Kidney epithelial cell (primary cell): ENCODE data around the gene CUL3. TPM values are rescaled to one million over a fixed set of nuclear protein-coding genes. Genes with fewer than 3 reads are reported as not detected.

Experiments used
- DNase-seq: peaks from one replicate; pipeline ENCODE4 v3.0.0-alpha.2; 2010; ENCODE audit warnings: low read depth
- H3K27me3 ChIP-seq: 2 replicates; pipeline ENCODE4 v1.6.0; 2011; ENCODE audit warnings: low read length; ENCODE audit not compliant: control insufficient read depth, insufficient read depth
- H3K36me3 ChIP-seq: 2 replicates; pipeline ENCODE4 v1.5.1; 2011; ENCODE audit warnings: low read length; ENCODE audit not compliant: control insufficient read depth, insufficient read depth
- H3K4me3 ChIP-seq: 2 replicates; pipeline ENCODE4 v1.5.1; 2011; ENCODE audit warnings: low read depth, mild to moderate bottlenecking, control low read depth, low read length
- total RNA-seq: library from RNA; depleted of rRNA; stranded (reverse); fragments of >200 nt; gene quantifications from 2 replicates; pipeline ENCODE4 v1.2.3, GENCODE V29; 2015
- TF ChIP-seq, protein P1 (sequence below): IDR thresholded peaks from 2 replicates; pipeline ENCODE4 v1.5.1; 2011; ENCODE audit warnings: mild to moderate bottlenecking, moderate library complexity, low read length, control low read depth, inconsistent platforms; ENCODE audit not compliant: insufficient read depth, poor library complexity, severe bottlenecking

CUL3 gene
- total RNA-seq, 1 donor from 2014 or later, result 53.3 TPM

GRCh38 chr2:224479826-224480225, 105.3 kb downstream of the CUL3 start:
- no peak overlapping the region for H3K4me3 ChIP-seq
- TF ChIP-seq, protein P1, sequence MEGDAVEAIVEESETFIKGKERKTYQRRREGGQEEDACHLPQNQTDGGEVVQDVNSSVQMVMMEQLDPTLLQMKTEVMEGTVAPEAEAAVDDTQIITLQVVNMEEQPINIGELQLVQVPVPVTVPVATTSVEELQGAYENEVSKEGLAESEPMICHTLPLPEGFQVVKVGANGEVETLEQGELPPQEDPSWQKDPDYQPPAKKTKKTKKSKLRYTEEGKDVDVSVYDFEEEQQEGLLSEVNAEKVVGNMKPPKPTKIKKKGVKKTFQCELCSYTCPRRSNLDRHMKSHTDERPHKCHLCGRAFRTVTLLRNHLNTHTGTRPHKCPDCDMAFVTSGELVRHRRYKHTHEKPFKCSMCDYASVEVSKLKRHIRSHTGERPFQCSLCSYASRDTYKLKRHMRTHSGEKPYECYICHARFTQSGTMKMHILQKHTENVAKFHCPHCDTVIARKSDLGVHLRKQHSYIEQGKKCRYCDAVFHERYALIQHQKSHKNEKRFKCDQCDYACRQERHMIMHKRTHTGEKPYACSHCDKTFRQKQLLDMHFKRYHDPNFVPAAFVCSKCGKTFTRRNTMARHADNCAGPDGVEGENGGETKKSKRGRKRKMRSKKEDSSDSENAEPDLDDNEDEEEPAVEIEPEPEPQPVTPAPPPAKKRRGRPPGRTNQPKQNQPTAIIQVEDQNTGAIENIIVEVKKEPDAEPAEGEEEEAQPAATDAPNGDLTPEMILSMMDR, result no peak
- no peak for DNase-seq
- peaks cover 2% of the 10 kb centered on the region for H3K36me3 ChIP-seq
- no peaks in the 10 kb centered on the region for H3K27me3 ChIP-seq

DNA sequence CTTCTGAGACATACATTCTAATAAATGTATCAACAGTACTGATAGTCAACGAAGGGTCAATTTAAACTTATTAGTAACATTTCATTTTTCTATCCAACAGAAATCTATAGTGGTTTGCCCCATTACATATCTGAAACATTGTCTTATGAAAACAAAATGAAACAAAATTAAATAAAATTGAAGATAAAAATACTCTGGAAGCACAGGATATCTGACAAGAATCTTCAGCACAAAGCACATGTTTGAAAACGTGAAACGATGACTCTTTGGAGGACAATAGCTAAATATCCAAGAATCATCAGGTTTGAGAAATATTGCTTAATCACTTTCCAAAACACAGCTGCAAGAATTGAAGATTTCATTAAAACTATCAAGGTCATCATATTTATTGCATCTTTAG, 112.3 kb downstream of the CUL3 start:
- TF ChIP-seq, protein P1, result no peak

DNA sequence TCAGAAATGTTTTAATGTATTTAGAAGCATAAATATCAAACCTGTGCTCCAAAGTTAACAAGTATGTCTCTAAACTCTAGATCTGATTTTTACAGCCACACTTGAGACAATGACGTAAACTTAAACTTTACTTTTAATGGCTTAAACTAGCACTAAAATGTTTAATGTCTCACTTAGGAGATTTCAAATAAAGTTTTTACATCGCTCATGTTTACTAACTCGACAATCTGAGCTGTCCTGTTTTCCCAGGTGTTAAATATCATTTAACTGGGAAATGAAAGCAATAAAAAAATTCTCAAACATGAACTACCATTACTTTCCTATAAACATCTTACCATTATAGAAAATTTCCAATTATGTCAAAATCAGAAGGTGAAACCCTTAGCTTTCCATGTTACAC, 113.0 kb downstream of the CUL3 start:
- DNase-seq, result no peak
- no peak overlapping the region for H3K4me3 ChIP-seq
- peaks cover 2% of the 10 kb centered on the region for H3K36me3 ChIP-seq
- TF ChIP-seq, protein P1, result no peak
- no peaks in the 10 kb centered on the region for H3K27me3 ChIP-seq

More for the DNA sequence above, 112.3 kb downstream of the CUL3 start:
- DNase-seq, result no peak
- Histone ChIP-seq H3K4me3 (no peak overlapping the region), H3K27me3 (no peaks in the 10 kb centered on the region), H3K36me3 (peaks cover 2% of the 10 kb centered on the region)

- no peaks in the 10 kb centered on the region for H3K27me3 ChIP-seq
- H3K36me3 ChIP-seq, result no peaks in the 10 kb centered on the region
- H3K4me3 ChIP-seq, result no peak overlapping the region
- no peak for DNase-seq
- TF ChIP-seq, protein P1, result no peak
Measured at GRCh38 chr2:224469374-224469964, 115.7 kb downstream of the CUL3 start.

GRCh38 chr2:224466304-224466895, 118.8 kb downstream of the CUL3 start:
- H3K36me3 ChIP-seq, result no peaks in the 10 kb centered on the region
- H3K27me3 ChIP-seq, result no peaks in the 10 kb centered on the region
- H3K4me3 ChIP-seq, result no peak overlapping the region
- DNase-seq, result no peak
- TF ChIP-seq, protein P1, result no peak

DNA sequence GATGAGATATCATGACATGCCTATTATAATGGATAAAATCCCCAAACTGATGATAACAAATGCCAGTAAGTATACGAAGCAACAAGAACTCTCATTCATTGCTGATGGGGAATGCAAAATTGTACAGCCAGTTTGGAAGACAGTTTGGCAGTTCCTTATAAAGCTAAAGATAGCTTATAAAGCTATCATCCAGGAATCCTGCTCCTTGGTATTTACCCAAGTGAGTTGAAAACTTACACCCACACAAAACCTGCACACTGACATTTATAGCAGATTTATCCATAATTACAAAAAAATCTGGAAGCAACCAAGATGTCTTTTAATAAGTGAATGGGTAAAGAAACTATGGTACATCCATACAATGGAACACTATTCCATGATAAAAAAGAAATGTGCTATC, 123.8 kb downstream of the CUL3 start:
- Histone ChIP-seq H3K27me3 (no peaks in the 10 kb centered on the region), H3K4me3 (no peak overlapping the region), H3K36me3 (no peaks in the 10 kb centered on the region)
- DNase-seq, result no peak
- TF ChIP-seq, protein P1, result no peak
